Tongue (tissue), 2 donors: ENCODE data around the gene BAZ2B. TPM values are rescaled to one million over a fixed set of nuclear protein-coding genes. Genes with fewer than 3 reads are reported as not detected.

ENCODE experiments used
- DNase-seq: peaks from one replicate; pipeline ENCODE4 v3.0.0-alpha.2; 2015
- total RNA-seq: library from RNA; depleted of rRNA; stranded (reverse); fragments of >200 nt; gene quantifications from one replicate; pipeline ENCODE4 v1.2.3, GENCODE V29; 2014

Gene BAZ2B
- total RNA-seq, 1 donor from 2014 or later: 162 TPM

- DNase-seq: no peak
These were observed 42.3 kb downstream of the BAZ2B start for GRCh38 chr2:159573846-159574606.

DNA sequence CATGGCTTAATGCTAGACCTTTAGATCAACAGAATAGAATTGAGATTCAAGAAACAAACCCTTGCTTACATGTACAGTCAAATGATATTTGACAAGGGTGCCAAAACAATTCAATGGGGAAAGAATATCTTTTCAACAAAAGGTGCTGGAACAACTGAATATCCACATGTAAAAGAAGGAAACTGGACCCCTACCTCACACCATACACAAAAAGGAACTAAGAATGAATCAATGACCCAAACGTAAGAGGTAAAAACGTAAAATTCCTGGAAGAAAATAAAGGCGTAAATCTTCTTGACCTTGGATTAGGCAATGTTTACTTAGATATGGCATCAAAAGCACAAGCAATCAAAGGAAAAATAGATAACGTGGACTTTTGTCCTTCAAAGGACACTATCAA is 43.1 kb downstream of the BAZ2B start:
- no peak for DNase-seq

GRCh38 chr2:159572459-159572858 is 43.9 kb downstream of the BAZ2B start:
- DNase-seq: no peak

GRCh38 chr2:159571540-159572260 is 44.6 kb downstream of the BAZ2B start:
- no peak for DNase-seq

DNA sequence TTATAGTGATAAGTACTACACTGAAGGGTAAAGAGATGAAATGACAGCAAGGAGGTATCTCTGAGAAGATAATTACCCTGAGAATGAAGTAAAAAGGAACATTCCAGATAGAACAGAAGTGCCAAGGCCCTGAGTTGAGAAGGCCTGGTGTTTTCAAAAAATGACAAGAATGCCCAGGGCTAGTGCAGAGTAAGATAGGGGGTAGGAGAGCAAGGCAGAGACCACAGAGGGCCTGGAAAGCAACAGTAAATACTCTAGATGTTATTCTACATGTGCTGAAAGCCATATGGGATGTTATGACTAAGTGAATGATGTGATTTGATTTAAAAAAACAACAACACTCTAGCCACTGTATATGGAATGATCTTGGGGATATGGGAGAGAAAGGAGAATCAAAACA is 52.3 kb downstream of the BAZ2B start:
- DNase-seq: no peak

DNA sequence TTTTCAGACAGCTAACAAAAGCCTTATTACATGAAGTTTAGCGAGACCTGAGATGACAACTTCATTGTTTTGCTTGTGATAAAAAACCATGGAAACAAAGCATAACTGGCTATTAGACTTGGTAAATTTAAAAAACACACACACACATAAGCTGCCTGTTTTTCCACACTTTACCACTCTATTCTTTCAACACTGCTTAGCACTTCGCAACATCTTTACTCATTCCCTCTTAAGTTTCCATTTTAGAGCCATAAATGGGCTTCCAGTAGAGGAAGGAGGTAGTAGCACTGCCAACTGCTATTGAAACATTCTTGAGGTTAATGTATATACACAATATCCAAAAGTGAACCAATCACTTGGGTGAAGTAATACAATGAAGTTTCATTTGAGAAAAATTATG is 54.1 kb downstream of the BAZ2B start:
- no peak for DNase-seq

DNA sequence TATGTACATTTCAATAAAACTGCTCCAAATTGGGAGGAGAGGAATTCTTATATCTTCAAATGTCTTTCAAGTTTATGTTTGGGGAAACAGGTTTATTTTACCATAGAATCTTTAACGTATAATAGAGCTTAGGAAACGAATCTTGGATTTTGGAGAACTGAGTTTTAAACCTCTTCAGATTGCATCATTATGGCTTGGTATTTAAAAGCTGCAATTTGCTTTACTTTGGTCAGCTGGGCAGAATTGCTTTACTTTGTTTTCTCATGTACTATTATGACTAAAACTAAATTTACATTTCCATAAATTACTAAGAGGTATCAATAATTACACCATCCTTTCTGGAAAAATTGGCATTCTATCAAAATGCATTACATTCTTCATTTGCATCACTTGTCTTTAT is 54.6 kb downstream of the BAZ2B start:
- no peak for DNase-seq

DNA sequence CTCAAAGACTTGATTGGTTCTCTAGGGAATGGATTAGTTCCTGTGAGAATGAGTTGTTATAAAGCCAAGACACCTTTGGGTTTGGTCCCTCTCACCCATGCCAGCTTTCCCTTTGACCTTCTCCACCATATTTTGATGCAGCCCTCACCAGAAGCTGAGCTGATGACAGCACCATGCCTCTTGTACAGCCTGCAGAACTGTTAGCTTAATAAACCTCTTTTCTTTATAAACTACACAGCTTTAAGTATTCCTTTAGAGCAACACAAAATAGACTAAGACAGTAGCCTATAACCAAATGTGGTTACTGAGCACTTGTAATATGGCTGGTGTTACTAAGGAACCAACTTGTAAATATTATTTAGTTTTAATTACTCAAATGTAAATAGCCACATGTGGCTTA is 55.1 kb downstream of the BAZ2B start:
- no peak for DNase-seq

GRCh38 chr2:159559034-159559433 is 57.3 kb downstream of the BAZ2B start:
- DNase-seq: no peak

DNA sequence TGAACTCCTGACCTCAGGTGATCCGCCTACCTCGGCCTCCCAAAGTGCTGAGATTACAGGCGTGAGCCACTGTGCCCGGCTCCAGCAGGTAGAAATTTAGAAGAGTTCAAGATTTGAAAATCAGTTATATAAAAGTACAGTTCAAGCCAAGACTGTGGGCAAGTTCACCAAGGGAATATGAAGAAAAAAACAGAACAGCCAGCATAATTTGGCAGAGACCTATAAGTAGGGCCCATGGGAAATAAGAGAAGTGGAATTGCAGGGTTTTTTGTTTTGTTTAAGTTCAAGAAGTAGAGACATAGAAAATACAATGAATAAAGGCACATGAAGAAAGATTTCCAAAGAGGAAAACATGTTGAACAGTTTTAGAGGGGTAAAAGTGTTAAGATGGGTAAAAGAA is 57.9 kb downstream of the BAZ2B start:
- no peak for DNase-seq

- no peak for DNase-seq
These were observed 58.8 kb downstream of the BAZ2B start for GRCh38 chr2:159557437-159558034.

GRCh38 chr2:159555651-159556392 is 60.5 kb downstream of the BAZ2B start:
- no peak for DNase-seq

DNA sequence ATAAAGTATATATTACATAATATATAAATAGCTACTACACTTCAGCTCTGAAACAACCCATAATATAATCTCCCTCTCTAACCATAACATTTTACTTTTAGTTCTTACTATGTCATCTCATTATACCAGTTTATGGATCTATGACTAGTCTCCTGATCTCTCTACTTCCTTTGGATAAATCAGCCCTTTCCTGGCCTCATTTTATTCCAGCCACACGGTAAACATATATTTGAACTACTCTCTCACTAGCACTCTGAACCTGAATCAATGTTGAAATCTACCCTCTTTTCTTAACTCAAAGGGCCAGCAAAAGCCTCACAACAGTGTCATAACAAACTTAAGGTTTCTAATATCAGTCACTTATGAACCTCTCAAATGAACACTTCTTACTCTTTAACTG is 62.6 kb downstream of the BAZ2B start:
- no peak for DNase-seq

GRCh38 chr2:159551806-159552205 is 64.5 kb downstream of the BAZ2B start:
- no peak for DNase-seq

- DNase-seq: no peak
These were observed 66.1 kb downstream of the BAZ2B start for GRCh38 chr2:159550231-159550630.

DNA sequence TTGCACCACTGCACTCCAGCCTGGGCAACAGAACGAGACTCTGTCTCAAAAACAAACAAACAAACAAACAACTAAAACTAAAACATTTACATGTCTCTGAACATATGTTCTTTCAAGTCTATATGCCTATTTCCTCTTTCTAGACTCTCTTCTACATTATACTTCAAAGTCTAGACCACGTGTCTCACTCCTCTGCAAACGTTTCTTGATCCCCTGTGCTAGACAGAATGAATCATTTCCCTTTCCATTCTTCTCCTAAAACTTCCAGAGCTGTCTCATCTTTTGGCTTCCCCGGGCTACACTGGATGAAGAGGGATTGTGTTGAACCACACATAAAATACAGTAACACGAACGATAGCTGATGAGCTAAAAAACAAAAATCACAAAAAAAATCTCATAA is 67.1 kb downstream of the BAZ2B start:
- no peak for DNase-seq

DNA sequence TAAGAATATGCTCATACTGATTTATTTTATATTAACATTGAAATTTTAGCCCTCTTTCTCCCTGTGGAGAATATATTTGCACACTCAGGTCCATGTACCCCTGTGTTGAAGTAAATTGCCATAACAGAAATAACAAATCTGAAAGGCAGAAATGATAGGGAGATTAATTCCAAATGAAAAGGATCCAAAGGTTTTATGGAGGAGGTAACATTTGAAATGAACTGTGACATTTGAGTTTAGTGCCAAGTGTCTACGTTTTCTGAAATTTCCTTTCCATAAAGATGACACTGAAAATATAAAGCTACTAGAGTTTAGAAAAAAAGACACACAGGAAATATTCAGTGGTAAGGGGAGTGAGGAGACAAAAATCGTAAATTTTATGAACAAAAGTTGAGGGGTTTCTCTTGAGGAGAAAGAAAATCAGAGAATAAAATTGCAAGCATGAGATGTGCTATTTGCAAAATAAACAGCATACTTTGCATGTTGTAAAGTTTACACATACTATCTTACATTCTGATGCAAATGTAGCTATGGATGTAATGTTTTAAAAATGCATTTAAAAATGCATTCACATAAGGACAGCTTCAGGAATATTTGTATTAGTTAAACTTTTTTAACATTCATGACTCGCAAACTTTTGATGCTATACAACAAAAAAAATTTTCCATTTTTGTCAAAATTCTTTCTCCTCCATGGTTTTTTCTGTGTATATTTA is 69.5 kb downstream of the BAZ2B start:
- no peak for DNase-seq

DNA sequence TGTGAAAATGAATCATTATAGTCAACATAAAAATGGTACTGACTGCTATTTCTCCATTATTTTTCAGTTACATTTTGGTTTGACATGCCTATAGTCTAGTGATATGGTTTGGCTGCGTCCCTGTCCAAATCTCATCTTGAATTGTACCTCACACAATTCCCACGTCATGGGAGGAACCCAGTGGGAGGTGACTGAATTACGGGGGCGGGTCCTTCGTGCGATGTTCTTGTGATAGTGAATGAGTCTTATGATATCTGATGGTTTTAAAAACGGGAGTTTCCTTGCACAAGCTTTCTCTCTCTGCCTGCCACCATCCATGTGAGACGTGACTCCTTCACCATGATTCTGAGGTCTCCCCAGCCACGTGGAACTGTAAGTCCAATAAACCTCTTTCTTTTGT is 70.3 kb downstream of the BAZ2B start:
- DNase-seq: no peak

GRCh38 chr2:159545085-159545484 is 71.3 kb downstream of the BAZ2B start:
- no peak for DNase-seq

DNA sequence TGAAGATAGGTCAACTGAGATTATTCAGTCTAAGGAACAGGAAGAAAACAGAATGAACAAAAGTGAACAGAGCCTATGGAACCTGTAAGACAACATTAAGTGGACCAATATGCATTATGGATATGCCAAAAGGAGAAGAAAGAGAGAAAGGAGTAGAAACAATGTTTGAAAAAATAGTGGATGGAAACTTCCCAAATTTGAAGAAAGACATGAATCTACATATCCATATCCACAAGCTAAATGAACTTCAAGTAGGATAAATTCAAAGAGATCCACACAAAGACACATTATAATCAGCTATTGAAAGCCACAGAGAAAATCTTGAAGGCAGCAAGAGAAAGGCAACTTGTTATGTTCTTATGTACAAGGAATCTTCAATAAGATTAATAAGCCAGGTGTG is 74.2 kb downstream of the BAZ2B start:
- DNase-seq: no peak

DNA sequence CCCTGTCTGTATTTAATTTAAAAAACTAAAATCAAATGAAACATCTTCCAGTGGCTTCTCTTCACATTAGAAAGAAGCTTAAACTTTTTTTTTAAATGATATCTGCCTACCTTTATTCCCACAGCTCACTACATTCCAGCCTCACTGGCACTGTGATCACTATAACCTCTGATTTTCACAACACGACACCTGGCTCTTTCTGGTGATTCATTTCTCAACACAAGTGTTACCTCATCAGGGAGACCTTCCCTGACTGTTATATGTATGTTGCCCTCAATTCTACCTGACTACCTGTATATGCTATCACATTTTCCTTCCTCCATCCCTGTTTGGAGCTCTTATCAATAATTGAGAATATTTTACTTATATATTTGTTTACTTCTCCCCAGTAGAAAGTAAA is 76.6 kb downstream of the BAZ2B start:
- DNase-seq: no peak

- DNase-seq: no peak
These were observed 77.5 kb downstream of the BAZ2B start for GRCh38 chr2:159538801-159539200.
